Stimulated activated CD4-positive, alpha-beta T cell treated with anti-CD3 and anti-CD28 coated beads, Interleukin-12 subunit alpha, Interleukin-12 subunit beta, amount 100 ng/mL, for 48 hours (primary cell): Measurements from ENCODE around the gene PPT2.

Experiments
- DNase-seq, 3 donors: peaks; one replicate each; pipeline ENCODE4 v3.0.0-alpha.2; 2020; ENCODE audit warnings: low read depth in 2 of 3, low spot score in 1 of 3

PPT2 gene, protein sequence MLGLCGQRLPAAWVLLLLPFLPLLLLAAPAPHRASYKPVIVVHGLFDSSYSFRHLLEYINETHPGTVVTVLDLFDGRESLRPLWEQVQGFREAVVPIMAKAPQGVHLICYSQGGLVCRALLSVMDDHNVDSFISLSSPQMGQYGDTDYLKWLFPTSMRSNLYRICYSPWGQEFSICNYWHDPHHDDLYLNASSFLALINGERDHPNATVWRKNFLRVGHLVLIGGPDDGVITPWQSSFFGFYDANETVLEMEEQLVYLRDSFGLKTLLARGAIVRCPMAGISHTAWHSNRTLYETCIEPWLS

GRCh38 chr6:32153564-32154513 lies at the start of gene PPT2:
Gene PPT2, plus strand, starts transcription at chr6:32154141. Its CDS starts 454 bp downstream, at chr6:32154595.
- DNase-seq, result peak; percentile 57 to 65 (median 62)

DNA sequence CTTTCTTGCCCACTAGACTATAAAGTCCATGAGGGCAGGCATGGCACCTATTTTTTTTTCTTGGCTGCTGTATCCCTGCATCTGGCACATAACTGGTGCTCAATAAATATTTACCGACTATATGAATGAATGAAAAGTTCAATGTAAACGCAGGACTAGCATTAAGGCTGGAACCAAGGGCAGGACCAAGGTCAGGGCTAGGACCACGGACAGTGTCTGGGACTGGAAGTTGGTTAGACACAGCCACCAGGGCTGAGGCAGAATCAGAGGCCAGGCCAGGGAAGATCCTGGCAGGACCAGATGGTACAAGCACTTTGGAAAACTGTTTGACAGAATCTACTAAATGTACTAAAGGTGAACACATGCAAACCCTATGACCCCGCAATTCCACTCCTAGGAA lies 48.5 kb upstream of the PPT2 start:
- no peak for DNase-seq

DNA sequence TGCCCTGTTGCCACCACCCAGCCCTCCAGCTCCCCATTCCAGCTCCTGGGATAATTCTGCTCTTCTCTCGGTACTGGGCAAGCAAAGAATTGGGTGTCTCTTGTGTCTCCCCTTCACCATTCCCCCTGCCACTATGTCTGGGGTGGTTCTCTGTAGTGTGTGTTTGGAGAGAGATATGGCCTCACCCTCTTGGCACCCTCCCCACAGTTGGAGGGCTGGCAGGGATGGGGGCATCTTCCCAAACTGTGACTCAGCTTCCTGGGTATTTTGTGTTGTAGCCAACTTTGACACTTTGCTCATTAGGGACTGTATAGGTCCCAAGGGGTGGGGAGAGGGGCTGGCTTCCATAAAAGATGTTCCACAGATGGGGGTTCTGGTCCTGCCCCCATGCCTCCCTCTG lies 46.5 kb upstream of the PPT2 start:
- DNase-seq, result no peak

- no peak for DNase-seq
These were observed 45.8 kb upstream of the PPT2 start for GRCh38 chr6:32108094-32108627.

DNA sequence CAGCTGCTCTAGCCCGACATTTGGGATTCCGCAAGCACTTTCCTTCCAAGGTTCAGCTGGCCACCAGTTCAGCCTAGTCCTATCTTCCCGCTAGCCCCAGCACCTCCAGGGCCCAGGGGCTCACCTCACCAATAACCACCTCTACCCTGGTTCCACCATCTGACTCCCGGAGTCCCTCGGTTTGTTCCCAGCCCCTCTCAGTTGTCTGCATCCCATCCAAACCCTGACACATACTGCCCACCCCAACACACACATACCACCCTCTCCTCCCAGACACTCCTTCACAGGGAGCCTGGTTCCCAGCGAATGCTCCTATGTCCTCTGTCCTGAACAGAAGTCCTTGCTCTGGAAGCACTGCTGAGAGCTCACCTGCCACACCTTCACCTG lies 45.2 kb upstream of the PPT2 start:
- no peak for DNase-seq

- DNase-seq, result no peak
These were observed 44.7 kb upstream of the PPT2 start, which contains the start of gene TNXB for GRCh38 chr6:32109114-32109764. Gene TNXB, minus strand, starts transcription at chr6:32109338. Its CDS starts 11,140 bp downstream, at chr6:32098198.

- DNase-seq, result no peak
These were observed 44.2 kb upstream of the PPT2 start for GRCh38 chr6:32109765-32110160.

GRCh38 chr6:32110632-32111031 lies 43.3 kb upstream of the PPT2 start:
- DNase-seq, result no peak

DNA sequence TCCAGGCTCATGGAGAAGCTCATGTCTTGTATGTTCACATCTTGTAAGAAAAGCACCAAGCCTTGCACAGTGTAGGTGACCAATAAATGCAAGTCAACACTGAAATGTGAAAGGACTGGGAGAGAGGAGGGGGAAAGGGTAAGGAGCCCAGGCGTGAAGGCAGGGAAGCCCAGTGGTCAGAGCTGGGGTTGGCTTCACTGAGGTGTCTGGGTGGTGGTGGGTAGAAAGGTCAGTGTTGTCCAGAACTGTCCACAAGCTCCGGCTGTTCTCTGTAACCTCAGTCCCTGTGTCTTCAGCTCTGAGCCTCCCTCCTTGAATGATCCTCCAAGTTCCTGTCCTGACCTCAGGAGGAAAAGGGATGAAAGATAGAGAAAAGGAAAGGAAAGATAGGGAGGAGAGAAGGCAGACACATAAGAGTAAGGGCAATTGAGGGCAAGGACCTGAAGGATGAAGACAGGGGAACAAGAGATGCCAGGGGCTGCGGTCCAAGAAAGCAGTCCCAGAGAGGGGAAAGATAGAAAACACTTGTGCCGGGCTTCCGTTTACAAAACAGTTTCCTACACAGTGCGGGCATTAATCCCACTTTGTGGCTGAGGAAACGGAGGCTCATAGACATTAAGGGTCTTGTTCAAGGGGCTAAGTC lies 42.4 kb upstream of the PPT2 start:
- DNase-seq, result no peak

GRCh38 chr6:32112431-32112980 lies 41.4 kb upstream of the PPT2 start:
- no peak for DNase-seq

DNA sequence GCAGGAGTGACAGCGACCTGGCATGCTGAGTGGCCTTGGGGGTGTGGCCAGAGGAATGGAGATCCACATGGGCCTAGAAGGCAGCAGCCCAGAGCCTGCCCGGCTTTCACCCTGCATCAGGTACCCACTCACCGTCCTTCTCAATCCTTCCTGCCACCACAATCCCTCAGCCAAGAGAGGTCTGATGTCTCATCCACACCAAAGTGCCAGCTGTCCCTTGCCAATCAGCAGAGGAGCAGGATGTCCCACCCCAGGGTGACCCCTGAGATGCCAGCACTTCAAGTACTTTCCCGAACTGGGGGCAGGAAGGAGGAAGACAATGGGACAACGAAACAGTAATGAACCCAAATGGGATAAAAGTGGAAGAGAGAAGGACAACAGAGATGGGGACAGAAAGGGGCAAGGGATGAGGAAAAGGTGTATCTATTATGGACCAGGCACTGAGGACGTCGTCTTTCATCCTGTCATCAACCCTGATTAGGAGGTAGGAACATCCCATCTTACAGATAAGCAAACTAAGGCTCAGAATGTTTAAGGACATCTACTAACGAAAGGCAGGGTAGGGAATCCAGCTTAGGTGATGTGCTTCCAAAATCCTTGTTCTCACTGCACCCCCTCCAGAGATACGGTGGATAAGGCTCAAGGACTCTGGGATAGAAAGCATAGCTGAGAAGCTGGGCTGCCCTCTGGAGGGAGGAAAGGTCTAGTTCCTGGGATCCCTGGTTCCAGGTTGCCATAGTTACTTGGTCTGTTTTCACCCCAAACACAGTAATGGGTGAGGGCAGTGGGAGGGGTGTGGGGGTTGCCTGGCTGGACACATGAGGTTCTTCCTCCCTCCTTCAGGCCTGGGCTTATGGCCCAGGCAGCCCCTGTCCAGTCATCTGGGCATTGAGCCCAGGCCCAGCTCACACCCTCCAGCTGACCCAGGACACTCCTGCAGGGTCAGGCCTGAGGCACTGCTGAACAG lies 40.3 kb upstream of the PPT2 start:
- no peak for DNase-seq

GRCh38 chr6:32114796-32115195 lies 39.1 kb upstream of the PPT2 start:
- DNase-seq, result no peak

DNA sequence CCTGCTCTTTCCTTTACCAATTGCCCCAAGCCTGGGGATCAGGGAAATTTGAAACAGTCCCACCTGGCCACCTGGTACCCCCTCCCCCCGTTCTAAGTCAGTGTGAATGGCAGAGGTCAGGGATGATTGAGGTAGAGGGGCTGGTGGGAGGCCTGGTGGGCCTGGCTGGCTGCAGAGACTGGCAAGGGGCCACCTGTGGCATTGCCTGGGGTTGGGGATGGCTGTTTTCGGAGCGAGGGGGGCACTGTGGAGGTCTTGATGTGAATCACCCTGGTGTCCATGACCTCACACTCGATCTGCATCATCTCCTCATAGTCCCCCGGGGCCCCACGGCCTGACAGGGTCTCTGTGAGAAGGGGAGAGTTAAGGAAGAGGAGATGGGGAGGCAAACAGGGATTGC lies 38.3 kb upstream of the PPT2 start:
- DNase-seq, result no peak

- DNase-seq, result no peak
These were observed 37.3 kb upstream of the PPT2 start for GRCh38 chr6:32116674-32117073.

GRCh38 chr6:32117461-32117860 lies 36.5 kb upstream of the PPT2 start:
- no peak for DNase-seq

GRCh38 chr6:32118782-32119628 lies 34.9 kb upstream of the PPT2 start:
- peak; percentile 45 to 58 (median 57) for DNase-seq

DNA sequence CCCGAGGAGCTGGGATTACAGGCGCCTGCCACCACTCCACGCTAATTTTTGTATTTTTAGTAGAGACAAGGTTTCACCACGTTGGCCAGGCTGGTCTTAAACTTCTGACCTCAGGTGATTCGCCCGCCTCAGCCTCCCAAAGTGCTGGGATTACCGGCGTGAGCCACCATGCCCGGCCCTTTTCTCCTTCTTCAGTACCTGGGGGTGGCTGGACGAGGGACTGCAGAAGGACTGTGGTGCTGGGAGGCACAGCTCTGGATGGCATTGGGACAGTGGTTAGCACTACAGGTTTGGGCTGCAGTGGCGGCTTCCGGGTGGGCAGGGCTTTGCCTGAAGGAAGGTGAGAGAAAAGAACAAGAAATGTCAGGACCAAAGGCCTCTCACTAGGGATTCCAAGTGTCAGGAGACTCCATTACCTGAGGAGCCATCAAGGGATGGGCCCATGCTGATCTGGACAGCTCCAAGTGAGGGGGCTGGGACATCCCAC lies 33.3 kb upstream of the PPT2 start:
- DNase-seq, result no peak

DNA sequence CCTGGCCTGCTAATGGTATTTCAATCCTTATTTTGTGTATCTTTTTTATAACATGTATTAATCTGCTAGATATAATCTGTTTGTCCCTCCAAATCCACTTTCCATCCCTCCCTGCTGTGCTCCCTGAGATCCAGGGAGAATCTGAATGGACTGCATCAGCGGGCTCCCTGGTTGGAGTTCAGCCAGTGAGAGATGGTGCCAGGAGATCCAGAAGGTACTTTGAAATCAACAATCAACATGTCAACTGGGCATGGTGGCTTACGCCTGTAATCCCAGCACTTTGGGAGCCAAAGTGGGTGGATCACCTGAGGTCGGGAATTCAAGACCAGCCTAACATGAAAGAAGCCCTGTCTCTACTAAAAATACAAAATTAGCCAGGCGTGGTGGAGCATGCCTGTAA lies 30.3 kb upstream of the PPT2 start:
- DNase-seq, result no peak
